D721Med (cell line): Measurements from ENCODE around the gene FUBP1.

Experiments
- DNase-seq: peaks from one replicate; pipeline ENCODE4 v3.0.0; 2011; ENCODE audit warnings: low spot score; ENCODE audit not compliant: insufficient read length
- FAIRE-seq: peaks from 2 replicates; lab custom pipeline; 2011; peaks lifted over from hg19 to GRCh38; lab: Jason Lieb, UNC
- TF ChIP-seq, protein P1 (sequence below): IDR thresholded peaks from 2 replicates; pipeline ENCODE4 v1.5.1; 2012; ENCODE audit warnings: mild to moderate bottlenecking, control low read depth; ENCODE audit not compliant: insufficient read depth; ENCODE audit errors: missing control alignments

Gene FUBP1

DNA sequence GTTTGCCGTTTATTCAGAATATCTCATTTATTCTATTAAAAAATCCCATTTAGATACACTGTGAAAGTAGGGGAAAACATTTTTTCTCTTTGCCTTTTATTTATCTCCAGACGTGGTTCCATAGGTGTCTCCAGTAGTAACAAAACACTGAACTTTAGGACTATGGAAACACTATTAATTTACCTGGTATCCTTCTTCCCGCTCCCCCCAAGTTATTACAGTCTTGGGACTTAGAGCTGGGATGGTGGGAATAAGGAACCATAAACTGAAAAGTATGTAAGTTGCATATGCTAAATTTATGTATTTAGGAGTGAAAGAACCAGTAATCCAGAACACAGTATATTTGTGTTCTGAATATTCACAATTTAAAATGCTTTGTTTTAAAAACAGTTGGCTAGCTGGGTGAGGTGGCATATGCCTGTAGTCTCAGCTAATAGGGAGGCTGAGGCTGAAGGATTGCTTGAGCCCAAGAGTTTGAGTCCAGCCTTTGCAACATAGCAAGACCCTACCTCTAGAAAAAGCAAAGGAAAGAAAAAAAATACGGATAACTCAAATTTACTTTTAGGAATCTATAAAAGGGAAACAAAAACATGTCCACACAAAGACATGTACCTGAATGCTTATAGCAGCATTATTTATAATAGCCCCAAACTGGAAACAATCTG, 28.9 kb upstream of the FUBP1 start:
- DNase-seq (no peak), FAIRE-seq (no peak)
- TF ChIP-seq, protein P1, sequence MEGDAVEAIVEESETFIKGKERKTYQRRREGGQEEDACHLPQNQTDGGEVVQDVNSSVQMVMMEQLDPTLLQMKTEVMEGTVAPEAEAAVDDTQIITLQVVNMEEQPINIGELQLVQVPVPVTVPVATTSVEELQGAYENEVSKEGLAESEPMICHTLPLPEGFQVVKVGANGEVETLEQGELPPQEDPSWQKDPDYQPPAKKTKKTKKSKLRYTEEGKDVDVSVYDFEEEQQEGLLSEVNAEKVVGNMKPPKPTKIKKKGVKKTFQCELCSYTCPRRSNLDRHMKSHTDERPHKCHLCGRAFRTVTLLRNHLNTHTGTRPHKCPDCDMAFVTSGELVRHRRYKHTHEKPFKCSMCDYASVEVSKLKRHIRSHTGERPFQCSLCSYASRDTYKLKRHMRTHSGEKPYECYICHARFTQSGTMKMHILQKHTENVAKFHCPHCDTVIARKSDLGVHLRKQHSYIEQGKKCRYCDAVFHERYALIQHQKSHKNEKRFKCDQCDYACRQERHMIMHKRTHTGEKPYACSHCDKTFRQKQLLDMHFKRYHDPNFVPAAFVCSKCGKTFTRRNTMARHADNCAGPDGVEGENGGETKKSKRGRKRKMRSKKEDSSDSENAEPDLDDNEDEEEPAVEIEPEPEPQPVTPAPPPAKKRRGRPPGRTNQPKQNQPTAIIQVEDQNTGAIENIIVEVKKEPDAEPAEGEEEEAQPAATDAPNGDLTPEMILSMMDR = no peak

- no peak for FAIRE-seq
These were observed 27.6 kb upstream of the FUBP1 start for GRCh38 chr1:78006521-78006920.

DNA sequence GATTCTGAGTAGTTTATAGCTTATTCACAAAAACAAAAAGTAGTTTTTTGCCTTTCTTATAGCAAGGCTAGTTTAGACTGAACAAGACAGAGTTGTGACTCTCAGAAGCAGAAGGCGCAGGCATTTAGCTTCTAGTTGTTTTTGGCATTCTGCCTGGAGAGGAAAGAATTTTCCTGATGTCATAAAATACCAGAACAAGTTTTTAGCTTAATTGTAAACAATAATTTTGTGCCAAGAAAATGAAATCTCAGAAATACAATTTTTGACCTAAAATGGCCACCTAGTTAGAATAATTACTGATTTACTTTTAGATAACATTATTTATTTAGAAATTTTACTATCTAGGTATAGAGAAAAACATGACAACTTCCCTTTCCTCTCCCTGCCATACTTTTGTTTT, 26.9 kb upstream of the FUBP1 start:
- TF ChIP-seq, protein P1 = no peak
- FAIRE-seq (no peak), DNase-seq (no peak)

More at GRCh38 chr1:78006521-78006920, 27.6 kb upstream of the FUBP1 start:
- no peak for DNase-seq
- TF ChIP-seq, protein P1 = no peak

DNA sequence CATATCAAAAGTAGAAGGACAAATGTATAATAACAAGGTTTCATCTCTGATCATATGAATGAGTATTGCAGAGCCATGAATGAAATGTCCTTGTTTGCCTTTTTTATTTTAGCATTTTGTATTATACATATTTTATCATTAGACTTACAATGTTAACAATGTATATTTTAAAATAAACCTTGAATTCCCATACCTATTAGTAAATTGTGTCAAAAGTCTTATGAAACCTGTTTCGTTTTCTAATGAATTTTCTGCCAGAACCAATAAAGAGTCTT, 26.5 kb upstream of the FUBP1 start:
- TF ChIP-seq, protein P1 = no peak
- no peak for FAIRE-seq
- DNase-seq = no peak

DNA sequence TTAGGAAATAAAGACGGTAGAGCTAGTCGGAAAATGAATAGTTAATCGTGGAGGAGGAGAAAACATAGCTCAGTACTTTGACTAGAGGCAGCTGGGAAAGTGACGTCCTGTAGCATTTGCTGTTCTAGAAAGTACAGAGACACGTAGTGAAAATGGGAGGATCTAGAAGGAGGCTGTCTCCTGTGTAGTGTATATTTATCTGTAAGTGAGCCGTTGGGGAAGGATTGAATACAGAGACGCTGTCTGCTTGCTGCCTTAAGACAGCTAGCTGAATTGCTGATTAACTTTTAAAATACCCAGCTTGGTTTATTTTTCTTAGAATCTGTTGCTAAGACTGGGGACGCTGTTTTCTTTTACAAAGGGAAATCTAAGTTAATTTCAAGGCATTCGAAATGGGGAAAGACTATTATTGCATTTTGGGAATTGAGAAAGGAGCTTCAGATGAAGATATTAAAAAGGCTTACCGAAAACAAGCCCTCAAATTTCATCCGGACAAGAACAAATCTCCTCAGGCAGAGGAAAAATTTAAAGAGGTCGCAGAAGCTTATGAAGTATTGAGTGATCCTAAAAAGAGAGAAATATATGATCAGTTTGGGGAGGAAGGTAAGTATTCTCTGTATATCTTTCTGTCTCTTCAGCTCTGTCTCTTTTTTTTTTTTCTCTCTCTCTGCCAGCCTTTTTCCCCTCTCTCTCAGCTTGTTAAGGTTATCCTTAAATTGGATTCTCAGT, 26.0 kb upstream of the FUBP1 start, which contains the start of gene DNAJB4:
Gene DNAJB4, plus strand, starts transcription at position 221 of the 729 bp plus-strand sequence. Its CDS starts 172 bp downstream, at position 393.
- FAIRE-seq = peak; percentile 41
- TF ChIP-seq, protein P1 = no peak
- no peak for DNase-seq

DNA sequence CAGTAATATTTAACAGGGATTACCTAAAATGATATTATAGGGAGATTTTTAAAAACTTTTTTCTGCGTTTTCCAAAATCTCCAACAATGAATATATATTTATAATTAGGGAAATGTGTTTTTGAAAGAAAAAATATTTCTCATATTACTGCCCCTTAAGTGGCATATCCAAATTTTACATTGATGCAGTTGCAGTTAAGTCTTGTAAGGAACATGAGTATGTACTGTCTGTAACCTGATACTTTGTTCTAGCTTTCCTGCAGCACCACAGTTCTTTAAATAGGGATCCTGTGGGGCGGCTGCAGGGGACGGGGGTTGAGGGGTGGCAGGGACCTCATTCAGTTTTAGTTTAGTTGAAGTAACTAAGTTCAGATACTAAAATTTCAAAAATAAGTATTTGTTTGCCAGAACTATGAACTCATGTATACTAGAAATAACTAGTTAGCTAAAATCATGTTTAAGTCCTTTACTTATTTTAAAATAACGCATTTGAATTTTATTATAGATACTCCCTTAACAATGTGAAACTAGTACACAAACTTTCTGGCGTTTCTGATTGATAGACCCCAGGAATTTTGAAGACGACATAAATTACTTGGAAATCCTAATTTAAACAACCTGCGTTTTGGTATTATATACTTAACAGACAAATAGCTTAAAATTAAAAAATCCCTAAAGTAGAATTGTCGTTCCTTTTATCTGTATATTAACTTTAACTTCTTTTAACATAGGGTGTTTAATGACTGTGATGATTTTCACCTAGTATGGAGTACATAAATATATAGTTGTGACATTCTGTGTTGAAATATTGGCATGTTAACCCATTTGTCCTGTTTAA, 25.2 kb upstream of the FUBP1 start:
- TF ChIP-seq, protein P1 = no peak
- DNase-seq (no peak), FAIRE-seq (no peak)
